DND-41 (cell line): Measurements from ENCODE around the gene ABCA3.

Experiments used
- ATAC-seq: fragments of 200-7000 bp; cut with Tn5 transposase; 3 replicates; pipeline ENCODE4 v1.9.1; 2021; ENCODE audit warnings: low read depth; ENCODE audit not compliant: insufficient read depth
- DNase-seq: peaks from one replicate; pipeline ENCODE4 v3.0.0-alpha.2; 2020
- H2AFZ ChIP-seq: 2 replicates; pipeline ENCODE4 v1.6.0; 2012; ENCODE audit warnings: low read depth, low read length
- H3K27ac ChIP-seq: 2 replicates; pipeline ENCODE4 v1.5.1; 2012; ENCODE audit warnings: low read length, inconsistent platforms
- H3K27me3 ChIP-seq: fragments of 200-600 bp; sonication (generic); 2 replicates; pipeline ENCODE4 v1.6.0; 2012; ENCODE audit warnings: low read length, mild to moderate bottlenecking, inconsistent platforms; ENCODE audit not compliant: insufficient read depth, poor library complexity
- H3K36me3 ChIP-seq: 2 replicates; pipeline ENCODE4 v1.5.1; 2012; ENCODE audit warnings: low read length, inconsistent platforms; ENCODE audit not compliant: insufficient read depth
- H3K4me1 ChIP-seq: 2 replicates; pipeline ENCODE4 v1.5.1; 2012; ENCODE audit warnings: mild to moderate bottlenecking, low read length; ENCODE audit not compliant: insufficient read depth
- H3K4me2 ChIP-seq: 2 replicates; pipeline ENCODE4 v1.6.0; 2012; ENCODE audit warnings: mild to moderate bottlenecking, moderate library complexity, low read length, inconsistent platforms; ENCODE audit not compliant: insufficient read depth
- H3K4me3 ChIP-seq, 2 experiments: fragments of 200-600 bp in 1 of 2; shearing (Covaris generic) in 1 of 2; 2 replicates each; pipeline ENCODE4 v1.5.1; 2012 to 2016; ENCODE audit warnings: inconsistent platforms in 2 of 2, low read length in 2 of 2, mild to moderate bottlenecking in 2 of 2, low read depth in 1 of 2, moderate library complexity in 1 of 2
- H3K79me2 ChIP-seq: 2 replicates; pipeline ENCODE4 v1.6.0; 2012; ENCODE audit warnings: low read length, inconsistent platforms; ENCODE audit not compliant: insufficient read depth
- H3K9ac ChIP-seq: 2 replicates; pipeline ENCODE4 v1.6.0; 2012; ENCODE audit warnings: low read depth, mild to moderate bottlenecking, inconsistent platforms, low read length, moderate library complexity
- H3K9me3 ChIP-seq: 2 replicates; pipeline ENCODE4 v1.5.1; 2012; ENCODE audit warnings: low read length, moderate library complexity, mild to moderate bottlenecking, inconsistent platforms; ENCODE audit not compliant: insufficient read depth, severe bottlenecking
- H4K20me1 ChIP-seq: 2 replicates; pipeline ENCODE4 v1.6.0; 2012; ENCODE audit warnings: low read length; ENCODE audit not compliant: insufficient read depth
- EZH2 ChIP-seq: IDR thresholded peaks from 3 replicates; pipeline ENCODE4 v1.6.1; 2012; ENCODE audit warnings: borderline replicate concordance, low read depth, mild to moderate bottlenecking, moderate library complexity, low read length, inconsistent platforms; ENCODE audit not compliant: severe bottlenecking
- TF ChIP-seq, protein P1 (sequence below): IDR thresholded peaks from 2 replicates; pipeline ENCODE4 v1.5.1; 2012; ENCODE audit warnings: borderline replicate concordance, low read length, moderate library complexity, mild to moderate bottlenecking; ENCODE audit not compliant: poor library complexity, severe bottlenecking; ENCODE audit errors: extremely low read depth

ABCA3 gene

DNA sequence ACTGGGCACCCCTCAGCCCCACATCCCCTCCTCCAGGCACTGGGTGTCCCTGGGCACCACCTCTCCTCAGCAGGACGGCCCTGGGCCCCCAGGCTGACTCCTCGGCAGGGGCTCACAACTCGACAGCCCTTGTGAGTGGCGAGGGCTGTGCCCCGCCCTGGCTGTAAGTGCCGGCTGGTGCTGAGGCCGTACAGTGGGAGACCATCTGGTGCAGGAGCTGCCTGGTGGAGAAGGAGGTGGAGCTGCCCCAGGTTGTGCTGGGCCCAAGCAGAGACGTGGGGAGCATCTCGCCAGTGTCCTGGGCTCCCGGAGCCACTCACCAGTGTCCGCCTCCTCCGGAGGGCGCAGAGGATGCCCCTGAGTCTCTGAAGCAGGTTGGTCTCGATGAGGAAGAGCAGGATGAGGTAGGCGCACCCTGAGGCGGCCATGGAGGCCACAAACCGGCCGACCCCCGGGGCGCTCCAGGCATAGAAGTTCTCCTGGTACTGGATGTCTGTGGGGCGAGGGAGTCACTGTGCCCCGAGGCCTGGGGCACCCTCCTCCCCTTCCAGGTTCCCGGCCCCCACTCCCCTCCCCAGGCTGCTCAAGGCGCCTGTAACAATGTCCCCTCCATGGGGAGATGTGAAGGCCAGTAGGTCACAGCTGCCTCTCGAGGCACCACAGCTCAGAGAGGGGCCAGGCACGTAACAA is 57.5 kb downstream of the ABCA3 start:
- Histone ChIP-seq H3K4me2 (no peak overlapping the region), H3K4me1 (no peaks in the 10 kb centered on the region), H3K9me3 (no peaks in the 10 kb centered on the region), H3K27me3 (no peaks in the 10 kb centered on the region), H3K27ac (no peak overlapping the region), H3K36me3 (no peaks in the 10 kb centered on the region), H3K79me2 (no peaks in the 10 kb centered on the region), H3K4me3 (no peak overlapping the region), H2AFZ (no peak overlapping the region), H3K9ac (no peak overlapping the region), H4K20me1 (peaks cover 6% of the 10 kb centered on the region; the same call in 1 of the 2 replicates)
- no peak for TF ChIP-seq EZH2
- TF ChIP-seq, protein P1, sequence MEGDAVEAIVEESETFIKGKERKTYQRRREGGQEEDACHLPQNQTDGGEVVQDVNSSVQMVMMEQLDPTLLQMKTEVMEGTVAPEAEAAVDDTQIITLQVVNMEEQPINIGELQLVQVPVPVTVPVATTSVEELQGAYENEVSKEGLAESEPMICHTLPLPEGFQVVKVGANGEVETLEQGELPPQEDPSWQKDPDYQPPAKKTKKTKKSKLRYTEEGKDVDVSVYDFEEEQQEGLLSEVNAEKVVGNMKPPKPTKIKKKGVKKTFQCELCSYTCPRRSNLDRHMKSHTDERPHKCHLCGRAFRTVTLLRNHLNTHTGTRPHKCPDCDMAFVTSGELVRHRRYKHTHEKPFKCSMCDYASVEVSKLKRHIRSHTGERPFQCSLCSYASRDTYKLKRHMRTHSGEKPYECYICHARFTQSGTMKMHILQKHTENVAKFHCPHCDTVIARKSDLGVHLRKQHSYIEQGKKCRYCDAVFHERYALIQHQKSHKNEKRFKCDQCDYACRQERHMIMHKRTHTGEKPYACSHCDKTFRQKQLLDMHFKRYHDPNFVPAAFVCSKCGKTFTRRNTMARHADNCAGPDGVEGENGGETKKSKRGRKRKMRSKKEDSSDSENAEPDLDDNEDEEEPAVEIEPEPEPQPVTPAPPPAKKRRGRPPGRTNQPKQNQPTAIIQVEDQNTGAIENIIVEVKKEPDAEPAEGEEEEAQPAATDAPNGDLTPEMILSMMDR = no peak
- no peak for ATAC-seq
- DNase-seq = no peak

DNA sequence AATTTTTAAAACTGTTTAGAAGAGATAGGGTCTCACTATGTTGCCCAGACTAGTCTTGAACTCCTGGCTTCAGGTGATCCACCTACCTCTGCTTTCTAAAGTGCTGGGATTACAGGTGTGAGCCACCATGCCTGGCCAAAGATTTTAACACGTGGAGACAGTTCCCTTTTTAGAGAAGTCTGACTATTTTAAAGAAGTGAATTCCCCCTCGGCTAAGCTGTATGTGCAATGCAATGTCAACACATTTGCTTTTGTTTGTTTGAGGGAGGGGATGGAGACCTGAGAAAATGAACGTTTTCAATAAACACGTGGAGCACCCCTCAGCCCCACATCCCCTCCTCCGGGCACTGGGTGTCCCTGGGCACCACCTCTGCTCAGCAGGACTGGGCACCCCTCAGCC is 58.3 kb downstream of the ABCA3 start:
- H3K36me3 ChIP-seq = no peaks in the 10 kb centered on the region
- DNase-seq = no peak
- TF ChIP-seq EZH2 = no peak
- TF ChIP-seq, protein P1 = no peak
- H3K9me3 ChIP-seq = no peaks in the 10 kb centered on the region
- no peak for ATAC-seq
- peaks cover 6% of the 10 kb centered on the region; the same call in 1 of the 2 replicates for H4K20me1 ChIP-seq
- H3K4me1 ChIP-seq = no peaks in the 10 kb centered on the region
- H3K27ac ChIP-seq = no peak overlapping the region
- no peaks in the 10 kb centered on the region for H3K27me3 ChIP-seq
- no peaks in the 10 kb centered on the region for H3K79me2 ChIP-seq
- no peak overlapping the region for H3K4me2 ChIP-seq
- H3K4me3 ChIP-seq = no peak overlapping the region
- no peak overlapping the region for H2AFZ ChIP-seq
- H3K9ac ChIP-seq = no peak overlapping the region

DNA sequence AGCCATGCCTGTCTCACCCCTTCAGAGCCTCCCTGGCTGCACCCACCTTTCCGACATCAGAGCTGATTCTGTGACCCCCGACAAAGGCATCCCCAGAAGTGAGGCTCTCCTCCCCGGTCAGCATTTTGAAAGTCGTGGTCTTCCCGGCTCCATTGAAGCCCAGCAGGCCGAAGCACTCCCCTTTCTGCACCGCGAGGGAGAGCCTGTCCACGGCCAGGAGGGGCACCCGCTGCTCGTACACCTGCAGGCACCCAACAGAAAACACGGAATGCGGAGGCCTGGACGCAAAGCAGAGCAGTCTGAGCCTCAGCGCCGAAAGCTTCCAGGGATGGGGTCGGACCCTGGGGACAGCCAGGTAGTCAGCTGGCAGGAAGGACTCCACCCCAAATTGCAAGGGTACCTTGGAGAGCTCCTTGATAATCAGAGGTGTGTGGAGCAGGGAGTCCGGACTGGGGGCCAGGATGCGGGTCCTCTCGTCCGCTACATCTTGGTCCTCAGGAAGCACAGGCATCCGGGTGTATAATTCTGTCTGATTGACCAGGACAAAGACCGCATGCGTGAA is 59.5 kb downstream of the ABCA3 start:
- no peak for DNase-seq
- no peak overlapping the region for H3K9ac ChIP-seq
- no peaks in the 10 kb centered on the region for H3K27me3 ChIP-seq
- no peaks in the 10 kb centered on the region for H3K4me1 ChIP-seq
- H3K36me3 ChIP-seq = no peaks in the 10 kb centered on the region
- H3K9me3 ChIP-seq = no peaks in the 10 kb centered on the region
- H3K27ac ChIP-seq = no peak overlapping the region
- no peak overlapping the region for H2AFZ ChIP-seq
- H3K79me2 ChIP-seq = no peaks in the 10 kb centered on the region
- H3K4me3 ChIP-seq = no peak overlapping the region
- H4K20me1 ChIP-seq = peaks cover 6% of the 10 kb centered on the region; the same call in 1 of the 2 replicates
- no peak for ATAC-seq
- no peak overlapping the region for H3K4me2 ChIP-seq
- no peak for TF ChIP-seq EZH2
- TF ChIP-seq, protein P1 = no peak
